ENCODE data around the gene PFDN2.

PFDN2 gene

DNA sequence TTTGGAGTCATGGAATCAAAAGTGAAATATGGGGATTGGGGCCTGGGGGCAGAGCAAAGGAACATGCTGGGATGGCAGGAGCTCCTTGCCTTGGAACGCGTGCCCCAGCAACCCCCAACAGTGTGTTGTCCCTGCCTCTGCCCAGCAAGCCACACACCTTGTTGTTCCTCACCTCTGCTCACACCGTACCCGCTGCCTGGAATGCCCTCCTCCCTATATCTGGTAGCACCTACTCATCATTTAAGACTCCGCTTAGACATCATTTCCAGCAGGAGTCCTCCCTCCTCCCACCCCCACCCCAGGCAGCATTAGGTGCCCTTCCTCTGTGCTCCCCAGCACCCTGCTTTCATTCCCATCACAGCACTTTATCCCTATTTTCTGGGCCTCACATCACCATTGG, 36.3 kb downstream of the PFDN2 start:
- no peak for TF ChIP-seq JUND (IDR thresholded peaks at IDR 0.05; ENCODE audit: low read depth)
- in situ Hi-C loops (cut with HindIII; ENCODE audit: low pct_unique_long_range_greater_than_20kb, low sequenced_read_pairs), result no loop called here
- no peak for DNase-seq (ENCODE audit: low read depth in 1 of 2, low spot score in 1 of 2)

DNA sequence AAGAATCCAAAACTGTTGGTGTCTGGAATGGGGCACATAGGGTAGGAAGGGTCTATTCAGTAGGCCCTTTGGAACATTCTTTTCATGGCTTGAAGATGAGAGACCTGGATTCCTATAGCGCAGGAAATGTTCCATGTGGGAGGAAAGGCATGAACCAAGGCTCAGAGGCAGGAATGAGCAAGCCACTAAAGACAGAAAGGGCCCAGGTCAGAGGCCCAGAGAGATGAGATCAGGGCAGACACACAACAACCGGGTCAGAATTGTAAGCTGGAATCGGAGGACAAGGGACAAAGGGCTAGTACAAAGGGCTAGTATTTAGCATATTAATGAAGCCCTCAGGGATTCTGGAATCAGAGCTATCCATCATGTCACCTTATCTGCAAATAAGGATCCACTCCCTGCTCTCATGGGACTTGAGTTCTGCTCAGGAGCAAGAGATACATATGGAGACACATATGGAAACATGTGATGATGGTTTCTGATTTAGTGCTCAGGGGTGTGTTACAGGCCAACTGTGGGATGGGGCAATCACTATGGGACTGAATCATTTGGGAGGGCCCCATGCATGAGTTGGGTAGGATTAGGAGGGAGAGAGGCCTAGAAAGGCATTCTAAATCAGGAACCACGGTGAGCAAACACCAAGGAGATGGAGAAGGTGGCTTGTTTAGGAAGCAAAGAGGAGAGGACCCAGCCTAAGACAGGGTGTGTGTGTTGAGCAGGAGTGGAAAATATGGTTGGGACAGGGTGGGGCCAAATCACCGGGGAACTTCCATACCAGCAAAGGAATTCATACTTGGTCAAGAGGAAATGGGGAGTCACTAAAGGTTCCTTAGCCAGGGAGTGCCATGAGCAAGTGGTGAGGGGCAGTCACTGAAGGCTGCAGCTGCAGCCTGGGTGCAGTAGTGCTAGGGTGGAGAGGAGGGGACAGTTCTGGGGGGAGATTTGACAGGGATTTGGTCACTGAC, 37.1 kb downstream of the PFDN2 start:
- TF ChIP-seq JUND (IDR thresholded peaks at IDR 0.05; ENCODE audit: low read depth), result no peak
- in situ Hi-C loops (cut with HindIII; ENCODE audit: low pct_unique_long_range_greater_than_20kb, low sequenced_read_pairs), result no loop called here
- DNase-seq (ENCODE audit: low read depth in 1 of 2, low spot score in 1 of 2), result no peak

- no peak for DNase-seq (ENCODE audit: low read depth in 1 of 2, low spot score in 1 of 2)
- TF ChIP-seq JUND (IDR thresholded peaks at IDR 0.05; ENCODE audit: low read depth), result no peak
- in situ Hi-C loops (cut with HindIII; ENCODE audit: low pct_unique_long_range_greater_than_20kb, low sequenced_read_pairs), result no loop called here
These were observed 38.3 kb downstream of the PFDN2 start for GRCh38 chr1:161079436-161080110.

DNA sequence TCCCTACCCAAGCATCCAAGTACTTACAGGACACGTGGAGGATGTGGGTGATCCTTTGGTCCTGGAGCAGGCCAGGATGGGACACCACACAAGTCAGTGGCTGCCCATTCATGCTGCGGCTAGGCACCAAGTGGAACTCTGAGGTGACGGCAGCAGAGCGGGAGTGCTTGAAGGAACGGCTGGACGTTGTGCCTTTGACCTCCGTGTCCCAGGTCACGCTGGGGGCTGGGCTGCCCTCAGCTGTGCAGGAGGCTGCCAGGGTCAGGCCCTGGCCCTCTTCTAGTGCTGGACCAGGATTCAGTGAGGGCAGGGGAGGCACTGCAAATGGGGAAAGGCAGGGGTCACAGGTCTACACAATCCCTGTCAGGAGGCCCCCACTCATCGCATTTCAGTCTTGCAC, 40.4 kb downstream of the PFDN2 start:
- no peak for DNase-seq (ENCODE audit: low read depth in 1 of 2, low spot score in 1 of 2)
- in situ Hi-C loops (cut with HindIII; ENCODE audit: low pct_unique_long_range_greater_than_20kb, low sequenced_read_pairs), result no loop called here
- TF ChIP-seq JUND (IDR thresholded peaks at IDR 0.05; ENCODE audit: low read depth), result no peak

- DNase-seq (ENCODE audit: low read depth in 1 of 2, low spot score in 1 of 2), result no peak
- in situ Hi-C loops (cut with HindIII; ENCODE audit: low pct_unique_long_range_greater_than_20kb, low sequenced_read_pairs), result no loop called here
- no peak for TF ChIP-seq JUND (IDR thresholded peaks at IDR 0.05; ENCODE audit: low read depth)
These were observed 41.4 kb downstream of the PFDN2 start for GRCh38 chr1:161076410-161076809.

DNA sequence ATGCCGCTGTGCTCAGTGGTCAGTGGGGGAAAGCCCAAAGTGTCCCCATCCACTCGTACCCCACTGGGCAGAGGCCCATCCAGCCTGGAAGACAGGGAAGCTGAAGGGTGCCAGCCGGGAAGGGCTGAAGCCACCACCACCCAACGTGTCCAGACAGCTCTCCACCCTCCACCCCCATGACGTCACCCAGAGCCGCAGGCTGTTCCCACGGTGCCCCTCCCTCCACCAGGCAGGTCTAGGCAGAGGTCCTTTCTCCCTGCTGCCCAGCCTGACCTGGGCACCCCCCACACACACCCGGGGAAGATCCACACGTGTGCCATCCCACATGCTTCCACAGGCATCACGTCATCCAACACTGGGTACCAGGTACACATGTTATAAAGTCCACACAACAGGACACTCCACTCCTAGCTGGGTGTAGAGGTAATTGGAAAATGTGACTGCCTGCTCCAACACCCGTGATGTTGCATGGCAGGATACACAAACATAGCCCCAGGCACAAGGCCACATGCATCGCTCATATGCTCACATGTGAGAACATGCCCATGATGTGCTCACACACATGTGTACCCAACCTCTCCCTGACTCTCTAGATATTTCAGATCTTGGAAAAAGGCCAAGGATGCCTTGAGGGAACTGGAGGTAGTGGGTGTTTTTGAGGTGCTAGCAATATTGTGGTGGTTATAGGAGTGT, 43.0 kb downstream of the PFDN2 start:
- in situ Hi-C loops (cut with HindIII; ENCODE audit: low pct_unique_long_range_greater_than_20kb, low sequenced_read_pairs), result no loop called here
- no peak for TF ChIP-seq JUND (IDR thresholded peaks at IDR 0.05; ENCODE audit: low read depth)
- DNase-seq (ENCODE audit: low read depth in 1 of 2, low spot score in 1 of 2), result peak; percentile 41 to 76

GRCh38 chr1:161073474-161074121, 44.2 kb downstream of the PFDN2 start:
- DNase-seq (ENCODE audit: low read depth in 1 of 2, low spot score in 1 of 2), result peak in 1 of 2 experiments; percentile 58
- no peak for TF ChIP-seq JUND (IDR thresholded peaks at IDR 0.05; ENCODE audit: low read depth)
- in situ Hi-C loops (cut with HindIII; ENCODE audit: low pct_unique_long_range_greater_than_20kb, low sequenced_read_pairs), result no loop called here

- TF ChIP-seq JUND (IDR thresholded peaks at IDR 0.05; ENCODE audit: low read depth), result no peak
- in situ Hi-C loops (cut with HindIII; ENCODE audit: low pct_unique_long_range_greater_than_20kb, low sequenced_read_pairs), result no loop called here
- DNase-seq (ENCODE audit: low read depth in 1 of 2, low spot score in 1 of 2), result no peak
These were observed 44.9 kb downstream of the PFDN2 start for GRCh38 chr1:161072751-161073449.

DNA sequence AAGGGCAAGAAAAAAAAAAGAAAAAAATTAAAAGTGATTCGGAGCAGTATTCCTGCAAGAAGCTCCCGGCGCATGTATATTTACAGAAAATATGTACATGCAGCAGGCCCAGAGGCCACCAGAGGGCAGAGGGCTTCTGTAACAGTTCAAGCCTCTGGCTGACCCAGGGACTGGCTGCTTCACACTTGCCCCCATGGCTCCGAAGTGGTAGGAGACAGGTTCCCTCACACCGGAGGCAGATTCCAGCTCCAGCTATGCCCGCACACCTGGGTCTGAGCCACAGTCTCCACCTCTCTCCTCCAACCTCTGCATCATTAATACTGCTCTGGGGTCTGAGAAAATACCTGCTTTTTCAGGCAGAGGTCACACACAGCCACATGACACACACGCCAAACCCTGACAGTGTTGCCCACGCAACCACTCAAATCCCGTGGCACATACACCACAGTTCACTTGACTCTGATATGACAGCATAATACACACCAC, 45.9 kb downstream of the PFDN2 start:
- no peak for TF ChIP-seq JUND (IDR thresholded peaks at IDR 0.05; ENCODE audit: low read depth)
- peak; percentile 81 to 84 for DNase-seq (ENCODE audit: low read depth in 1 of 2, low spot score in 1 of 2)
- in situ Hi-C loops (cut with HindIII; ENCODE audit: low pct_unique_long_range_greater_than_20kb, low sequenced_read_pairs), result no loop called here

DNA sequence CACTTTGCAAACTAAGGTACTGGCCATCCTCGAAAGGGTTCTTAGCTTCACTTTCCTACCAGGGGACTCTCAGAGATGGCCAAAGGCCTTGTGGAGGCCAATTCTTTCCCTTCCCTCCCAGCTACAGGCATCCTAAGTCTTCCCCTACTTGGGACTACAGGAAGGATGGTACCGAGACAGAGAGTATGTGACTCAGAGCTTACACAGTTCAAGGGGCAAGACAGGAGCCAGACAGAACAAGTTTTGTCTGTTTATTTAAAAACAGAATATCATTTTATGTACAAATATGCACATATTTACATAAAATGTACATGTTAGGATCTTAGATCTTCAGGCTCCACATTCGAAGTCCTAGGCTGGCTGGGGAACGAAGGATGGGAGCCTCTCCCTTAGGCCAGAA, 47.1 kb downstream of the PFDN2 start:
- in situ Hi-C loops (cut with HindIII; ENCODE audit: low pct_unique_long_range_greater_than_20kb, low sequenced_read_pairs), result no loop called here
- no peak for TF ChIP-seq JUND (IDR thresholded peaks at IDR 0.05; ENCODE audit: low read depth)
- DNase-seq (ENCODE audit: low read depth in 1 of 2, low spot score in 1 of 2), result no peak

GRCh38 chr1:161069731-161070270, 48.0 kb downstream of the PFDN2 start, which contains the start of gene ARHGAP30:
TSS of gene ARHGAP30 (minus strand) at chr1:161069891. CDS start at chr1:161069624, 267 bp downstream.
- no peak for TF ChIP-seq JUND (IDR thresholded peaks at IDR 0.05; ENCODE audit: low read depth)
- DNase-seq (ENCODE audit: low read depth in 1 of 2, low spot score in 1 of 2), result no peak
- in situ Hi-C loops (cut with HindIII; ENCODE audit: low pct_unique_long_range_greater_than_20kb, low sequenced_read_pairs), result no loop called here
